Stimulated activated CD8-positive, alpha-beta memory T cell treated with anti-CD3 and anti-CD28 coated beads, Interleukin-2, amount 100 ng/mL, for 1 hour (primary cell): ENCODE data around the gene CRK.
"Not testable (repeated sequence)": the region's sequence is repeated elsewhere in the genome, so short reads cannot be mapped to it uniquely, and the experiment has no call there.

Experiments used
- DNase-seq, 2 donors: peaks; one replicate each; pipeline ENCODE4 v3.0.0-alpha.2; 2020; ENCODE audit warnings: low read depth in 2 of 2

Gene CRK

DNA sequence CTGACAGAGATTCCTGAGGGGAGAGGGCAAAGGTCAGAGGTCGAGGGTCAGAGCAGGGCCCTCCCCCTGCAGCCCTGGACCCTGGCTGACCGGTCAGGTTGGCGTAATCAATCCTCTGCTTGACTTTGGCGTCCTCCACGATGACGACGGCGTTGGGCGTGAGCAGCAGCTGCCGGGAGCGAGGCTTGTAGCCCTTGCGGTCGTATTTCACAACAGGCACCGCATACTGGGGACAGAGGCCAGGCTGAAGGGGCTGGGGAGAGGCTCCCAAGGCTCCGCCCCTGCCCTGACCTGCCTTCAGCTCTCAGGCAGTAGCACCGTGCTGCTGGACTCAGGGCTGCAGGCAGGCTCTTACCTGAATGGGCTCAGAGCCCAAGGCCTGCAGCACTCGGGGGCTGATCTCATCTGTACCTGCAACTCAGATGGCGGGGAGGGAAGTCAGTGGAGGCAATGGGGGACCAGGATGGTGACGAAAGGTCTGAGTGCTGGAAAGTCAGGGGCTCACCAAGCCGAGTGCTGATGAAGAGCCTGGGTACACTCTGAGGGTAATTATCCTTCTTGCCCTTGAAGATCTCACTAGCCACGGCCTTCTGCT lies 12.0 kb upstream of the CRK start:
- no peak for DNase-seq

DNA sequence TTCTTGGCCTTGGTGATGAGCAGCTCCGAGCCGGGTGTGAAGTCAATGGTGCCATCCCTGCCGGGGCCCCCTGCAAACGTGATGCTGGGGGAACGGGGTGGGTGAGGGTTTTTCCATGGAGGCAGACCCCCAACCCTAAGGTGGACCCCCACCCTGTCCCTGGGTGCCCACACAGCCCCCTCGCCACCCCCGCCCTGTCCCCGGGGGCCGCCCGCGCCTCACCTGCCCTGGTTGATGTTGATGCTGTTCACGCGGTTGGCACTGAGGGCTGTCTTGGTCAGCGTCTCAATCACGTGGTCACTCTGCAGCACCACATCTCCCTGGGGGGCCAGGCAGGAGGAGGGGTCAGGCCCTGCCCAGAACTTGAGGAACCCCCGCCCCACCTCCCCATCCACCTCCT lies 11.2 kb upstream of the CRK start:
- DNase-seq = no peak

DNA sequence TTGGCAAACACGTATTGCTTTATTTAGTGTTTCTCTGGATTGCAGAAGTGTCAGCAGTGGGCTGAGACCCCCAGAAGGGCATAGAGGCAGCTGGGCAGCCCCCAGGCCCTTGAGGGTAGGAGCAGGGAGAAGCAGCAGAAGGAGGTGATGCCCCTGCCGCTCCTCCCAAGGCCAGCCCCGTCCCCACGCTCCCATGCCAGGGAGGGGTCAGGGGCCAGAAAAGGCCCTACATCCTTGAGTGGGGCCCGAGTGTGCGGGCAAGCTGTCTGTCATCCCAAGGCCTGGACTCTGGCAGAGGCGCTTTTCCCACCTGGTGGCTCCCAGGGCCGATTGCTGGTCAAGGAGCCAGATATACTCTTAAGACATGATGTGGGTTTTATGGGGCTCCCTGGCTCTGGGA lies 8.2 kb upstream of the CRK start:
- DNase-seq = no peak

DNA sequence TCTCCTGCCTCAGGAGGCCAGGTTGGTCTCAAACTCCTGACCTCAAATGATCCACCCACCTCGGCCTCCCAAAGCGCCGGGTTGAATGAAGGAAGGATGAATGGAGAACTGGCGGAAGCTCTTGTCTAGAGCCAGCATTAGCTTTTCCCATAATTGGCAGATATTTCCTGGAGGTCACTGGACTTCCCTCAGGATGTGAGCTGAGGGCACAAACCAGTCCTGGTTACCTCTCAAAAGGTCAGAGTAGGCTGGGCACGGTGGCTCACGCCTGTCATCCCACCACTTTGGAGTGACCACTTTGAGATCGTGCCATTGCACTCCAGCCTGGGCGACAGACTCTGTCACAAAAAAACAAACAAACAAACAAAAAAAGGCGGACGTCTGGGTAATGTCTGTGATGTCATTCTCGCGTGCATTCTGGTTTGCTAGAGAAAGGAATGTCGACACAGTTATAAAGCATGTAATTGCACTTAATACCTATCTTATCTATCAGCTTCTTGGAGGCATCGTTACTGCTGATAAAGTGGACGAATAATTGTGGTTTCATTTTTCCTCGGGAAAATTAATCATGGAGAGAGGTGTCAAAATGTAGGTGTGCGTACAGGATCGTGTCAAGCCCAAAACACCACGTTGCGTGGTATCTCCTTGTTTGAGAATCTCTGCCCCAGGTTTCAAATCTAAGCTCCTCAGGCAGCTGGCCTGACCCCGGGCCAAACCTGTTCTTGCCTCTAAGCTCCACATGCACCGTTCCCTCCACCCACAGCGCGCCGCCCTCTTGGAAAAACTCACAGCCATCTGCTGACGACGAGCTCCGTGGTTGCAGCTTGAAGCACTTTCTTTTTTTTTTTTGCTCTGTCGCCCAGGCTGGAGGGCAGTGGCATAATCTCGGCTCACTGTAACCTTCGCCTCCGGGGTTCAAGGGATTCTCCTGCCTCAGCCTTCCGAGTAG lies 6.4 kb upstream of the CRK start:
- DNase-seq = no peak

DNA sequence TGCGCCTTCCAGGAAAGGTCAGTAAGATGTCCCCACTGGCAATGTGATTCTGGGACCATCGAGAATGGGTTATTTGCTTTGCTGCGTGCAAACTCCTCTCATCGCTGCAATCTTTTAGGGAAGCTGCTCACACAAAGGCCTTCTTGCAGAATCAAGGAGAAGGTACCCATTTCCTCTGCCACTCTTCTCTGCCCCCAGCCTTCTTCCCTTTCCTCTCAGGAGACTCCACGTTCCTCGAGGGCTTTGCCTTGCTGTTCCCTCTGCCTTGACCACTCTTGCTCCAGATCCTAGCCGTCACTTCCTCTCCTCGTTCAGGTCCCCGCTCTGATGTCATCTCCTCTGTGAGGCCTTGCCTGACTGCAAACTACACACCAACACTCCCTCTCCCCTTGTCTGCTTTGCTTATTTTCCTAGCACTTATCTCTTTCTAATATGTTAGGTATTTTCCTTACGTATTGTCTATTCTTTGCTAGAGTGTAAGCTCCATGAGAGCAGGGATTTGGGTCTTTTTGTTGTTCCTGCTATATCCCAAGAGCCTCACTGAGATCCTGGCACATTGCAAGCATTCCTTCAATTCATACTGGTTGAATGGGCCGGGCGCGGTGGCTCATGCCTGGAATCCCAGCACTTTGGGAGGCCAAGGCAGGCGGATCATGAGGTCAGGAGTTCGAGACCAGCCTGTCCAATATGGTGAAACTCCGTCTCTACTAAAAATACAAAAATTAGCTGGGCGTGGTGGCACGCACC lies 5.3 kb upstream of the CRK start:
- DNase-seq = no peak

DNA sequence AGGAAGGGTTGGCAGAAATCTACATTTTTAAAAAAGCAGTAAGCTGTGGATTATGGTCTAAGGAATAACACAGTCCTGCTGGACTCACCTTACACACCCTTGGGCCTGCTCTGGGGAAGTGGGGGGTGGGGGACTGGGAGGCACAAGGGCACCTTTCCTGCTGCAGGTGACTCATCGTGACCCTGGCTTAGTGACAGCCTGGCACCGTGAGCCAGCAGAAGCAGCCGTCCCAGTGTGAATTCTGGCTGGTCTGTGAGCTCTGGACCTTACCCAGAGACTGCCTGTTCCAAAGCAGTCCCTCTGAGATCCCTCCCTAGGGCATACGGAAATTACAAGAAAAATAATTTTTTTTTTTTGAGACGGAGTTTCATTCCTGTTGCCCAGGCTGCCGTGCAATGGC lies 4.2 kb upstream of the CRK start:
- DNase-seq = no peak

DNA sequence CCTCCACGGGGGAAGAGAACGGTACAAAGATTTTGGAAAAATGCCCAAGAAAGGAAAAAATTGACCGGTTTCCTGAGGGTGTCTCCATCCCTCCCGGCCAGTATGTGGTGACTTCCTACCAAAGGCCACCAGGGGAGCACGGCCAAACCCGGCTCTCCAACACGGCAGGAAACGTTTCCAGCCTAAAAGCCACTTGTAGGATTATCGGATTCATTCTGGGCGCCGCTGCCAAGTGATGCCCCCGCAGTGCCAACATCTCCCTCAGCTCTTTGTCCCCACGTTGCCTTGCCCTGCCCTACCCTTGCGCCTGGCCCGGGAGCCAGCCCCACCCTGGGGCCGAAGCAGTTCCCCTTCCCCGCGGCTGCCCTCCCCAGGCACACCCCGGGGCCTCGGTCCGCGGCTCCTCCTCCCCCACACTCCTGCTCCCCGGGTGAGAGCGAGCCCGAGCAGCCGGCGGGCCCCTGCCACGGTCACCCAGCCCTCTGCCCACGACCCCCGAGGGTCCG lies 688 bp downstream of the CRK start:
- DNase-seq = no peak

DNA sequence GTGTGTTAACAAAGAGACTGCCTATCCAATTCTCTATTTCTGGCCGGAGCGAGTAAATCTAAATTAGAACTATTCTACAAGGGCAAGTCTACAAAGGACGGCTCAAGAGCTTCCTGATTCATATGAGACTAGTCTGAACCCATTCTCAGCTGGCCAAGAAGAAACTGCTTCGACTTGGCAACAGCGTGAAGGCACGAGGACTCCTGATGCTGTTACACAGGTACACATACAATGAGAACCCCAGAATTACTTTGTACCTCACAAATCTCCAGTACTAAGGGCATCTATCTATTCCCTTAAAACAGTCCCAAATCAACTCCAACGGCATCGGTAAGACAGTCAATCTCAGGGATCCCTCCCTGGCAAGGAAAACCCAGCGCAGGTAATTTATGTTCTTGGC lies 1.5 kb downstream of the CRK start:
- DNase-seq = no peak

DNA sequence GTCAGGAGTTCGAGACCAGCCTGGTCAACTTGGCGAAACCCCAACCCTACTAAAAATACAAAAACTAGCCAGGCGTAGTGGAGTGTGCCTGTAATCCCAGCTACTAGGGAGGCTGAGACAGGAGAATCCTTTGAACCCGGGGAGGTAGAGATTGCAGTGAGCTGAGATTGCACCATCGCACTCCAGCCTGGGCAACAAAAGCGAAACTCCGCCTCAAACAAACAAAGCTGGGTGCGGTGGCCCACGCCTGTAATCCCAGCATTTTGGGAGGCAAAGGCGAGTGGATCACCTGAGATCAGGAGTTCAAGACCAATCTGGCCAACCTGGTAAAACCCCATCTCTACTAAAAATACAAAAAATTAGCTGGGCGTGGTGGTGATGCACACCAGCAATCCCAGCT lies 2.3 kb downstream of the CRK start:
- DNase-seq = not testable (repeated sequence)

DNA sequence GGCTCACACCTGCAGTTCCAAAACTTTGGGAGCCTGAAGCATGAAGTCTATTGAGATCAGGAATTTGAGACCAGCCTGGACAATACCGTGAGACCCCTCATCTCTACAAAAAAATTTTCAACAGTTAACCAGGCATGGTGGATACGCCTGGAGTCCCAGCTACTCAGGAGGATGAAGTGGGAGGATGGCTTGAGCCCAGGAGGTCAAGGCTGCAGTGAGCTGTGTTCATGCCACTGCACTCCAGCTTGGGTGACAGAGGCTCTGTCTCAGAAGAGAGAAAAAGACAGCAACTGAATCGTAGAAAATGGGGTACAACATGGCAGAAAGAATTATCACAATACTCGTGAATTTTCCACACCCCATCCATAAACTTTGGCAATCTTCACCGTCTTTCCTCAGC lies 3.2 kb downstream of the CRK start:
- DNase-seq = no peak

DNA sequence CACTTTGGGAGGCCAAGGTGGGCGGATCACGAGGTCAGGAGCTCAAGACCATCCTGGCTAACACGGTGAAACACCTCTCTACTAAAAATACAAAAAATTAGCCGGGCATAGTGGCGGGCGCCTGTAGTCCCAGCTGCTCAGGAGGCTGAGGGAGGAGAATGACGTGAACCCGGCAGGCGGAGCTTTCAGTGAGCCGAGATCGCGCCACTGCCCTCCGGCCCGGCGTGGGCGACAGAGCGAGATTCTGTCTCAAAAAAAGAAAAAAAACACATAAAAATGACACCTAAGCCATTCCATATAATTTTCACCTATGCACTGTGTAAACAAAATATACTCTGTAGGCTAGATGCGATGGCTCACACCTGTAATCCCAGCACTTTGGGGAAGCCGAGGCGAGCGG lies 5.8 kb downstream of the CRK start:
- DNase-seq = not testable (repeated sequence)

DNA sequence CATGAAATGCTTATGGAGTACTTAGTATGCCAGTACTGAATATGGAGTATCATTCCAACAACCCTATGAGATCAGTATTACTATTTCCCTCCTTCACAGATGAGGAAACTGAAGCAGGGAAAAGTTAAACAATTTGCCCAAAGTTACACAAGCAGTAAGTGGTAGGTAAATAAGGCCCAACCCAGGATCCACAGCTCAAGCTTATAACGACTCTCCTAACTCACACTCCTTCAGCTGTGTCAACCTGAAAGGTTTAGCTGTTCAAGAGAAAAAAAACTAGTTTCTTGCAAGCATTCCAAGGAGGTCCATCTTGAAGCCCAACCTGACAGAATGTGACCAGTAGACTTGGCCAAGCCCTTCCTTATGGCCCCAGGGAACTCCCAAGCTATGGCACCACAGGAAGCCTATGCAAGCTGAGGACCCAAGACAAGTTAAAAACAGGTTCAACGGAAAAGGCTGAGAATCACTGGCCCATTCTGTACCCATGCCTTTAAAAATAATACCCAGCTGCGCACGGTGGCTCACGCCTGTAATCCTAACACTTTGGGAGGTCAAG lies 6.5 kb downstream of the CRK start:
- no peak for DNase-seq

DNA sequence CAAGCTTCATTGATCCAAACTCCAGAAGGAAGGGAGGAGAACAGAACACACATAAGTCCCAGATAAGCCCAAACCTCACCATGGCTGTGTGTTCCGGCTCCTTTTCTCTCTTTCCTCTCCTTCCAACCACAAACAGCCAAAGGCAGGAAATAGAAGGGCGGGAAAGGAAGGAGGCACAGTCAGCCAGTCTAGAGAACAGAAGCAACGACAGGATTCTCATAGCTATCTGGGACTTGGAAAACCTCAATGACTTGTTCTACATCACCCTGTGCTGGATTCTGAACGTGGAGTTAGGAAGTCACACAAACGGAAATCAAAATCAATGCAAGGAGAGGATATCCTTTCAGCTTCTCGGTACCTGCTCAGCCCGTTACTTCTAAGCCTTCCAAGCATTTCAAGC lies 9.0 kb downstream of the CRK start:
- no peak for DNase-seq

DNA sequence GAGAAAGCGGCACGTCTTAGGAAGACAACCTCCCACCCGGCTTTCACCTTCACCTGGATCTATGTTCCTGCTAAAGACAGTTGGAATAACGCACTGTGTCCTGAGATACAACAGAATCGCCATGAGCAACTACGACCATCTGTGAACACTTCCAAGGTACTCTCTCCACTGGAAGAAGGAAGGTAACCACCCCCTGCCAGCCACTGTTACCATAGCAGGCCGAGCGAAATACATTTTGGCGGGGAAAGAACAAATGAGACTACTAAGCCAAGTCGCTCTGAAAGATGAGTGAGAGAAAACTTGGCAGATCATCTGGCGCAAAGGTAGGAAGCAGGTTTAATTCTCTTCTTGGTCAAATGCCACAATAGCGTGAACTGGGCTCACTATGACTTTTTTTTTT lies 9.8 kb downstream of the CRK start:
- DNase-seq = no peak

DNA sequence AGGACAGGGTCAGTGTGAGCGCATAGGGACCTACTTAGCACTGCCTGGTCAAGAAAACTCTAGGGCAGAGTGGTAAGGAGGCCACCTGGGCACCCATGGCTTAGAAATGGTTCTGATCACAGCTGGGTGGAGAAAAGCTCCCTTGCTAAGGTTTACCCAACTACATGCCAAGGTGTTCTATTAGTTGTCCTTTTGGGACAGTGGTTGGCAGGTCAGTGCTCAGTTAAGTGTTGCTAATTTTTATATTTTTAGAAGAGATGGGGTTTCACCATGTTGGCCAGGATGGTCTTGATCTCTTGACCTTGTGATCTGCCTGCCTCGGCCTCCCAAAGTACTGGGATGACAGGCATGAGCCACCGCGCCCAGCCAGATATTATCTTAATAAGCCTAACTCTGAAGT lies 10.3 kb downstream of the CRK start:
- DNase-seq = not testable (repeated sequence)

DNA sequence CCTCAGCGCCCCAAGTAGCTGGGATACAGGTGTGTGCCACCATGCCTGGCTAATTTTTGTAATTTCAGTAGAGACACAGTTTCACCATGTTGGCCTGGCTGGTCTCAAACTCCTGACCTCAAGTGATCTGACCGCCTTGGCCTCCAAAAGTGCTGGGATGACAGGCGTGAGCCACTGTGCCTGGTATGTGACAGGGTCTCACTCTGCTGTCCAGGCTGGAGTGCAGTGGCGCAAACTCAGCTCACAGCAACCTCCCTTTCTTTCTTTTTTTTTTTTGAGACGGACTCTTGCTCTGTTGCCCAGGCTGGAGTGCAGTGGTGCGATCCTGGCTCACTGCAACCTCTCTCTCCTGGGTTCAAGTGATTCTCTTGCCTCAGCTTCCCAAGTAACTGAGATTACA lies 13.3 kb downstream of the CRK start:
- DNase-seq = not testable (repeated sequence)

DNA sequence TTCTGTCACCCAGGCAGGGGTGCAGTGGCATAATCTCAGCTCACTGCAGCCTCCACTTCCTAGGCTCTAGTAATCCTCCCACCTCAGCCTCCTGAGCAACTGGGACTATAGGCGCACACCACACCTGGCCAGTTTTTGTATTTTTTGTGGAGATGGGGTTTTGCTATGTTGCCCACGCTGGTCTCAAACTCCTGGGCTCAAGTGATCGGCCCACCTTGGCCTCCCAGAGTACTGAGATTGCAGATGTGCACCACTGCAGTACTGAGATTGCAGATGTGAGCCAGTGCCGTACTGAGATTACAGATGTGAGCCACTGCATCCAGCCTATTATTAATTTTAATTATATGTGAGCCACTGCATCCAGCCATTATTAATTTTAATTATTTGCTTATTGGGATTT lies 13.8 kb downstream of the CRK start:
- DNase-seq = no peak

DNA sequence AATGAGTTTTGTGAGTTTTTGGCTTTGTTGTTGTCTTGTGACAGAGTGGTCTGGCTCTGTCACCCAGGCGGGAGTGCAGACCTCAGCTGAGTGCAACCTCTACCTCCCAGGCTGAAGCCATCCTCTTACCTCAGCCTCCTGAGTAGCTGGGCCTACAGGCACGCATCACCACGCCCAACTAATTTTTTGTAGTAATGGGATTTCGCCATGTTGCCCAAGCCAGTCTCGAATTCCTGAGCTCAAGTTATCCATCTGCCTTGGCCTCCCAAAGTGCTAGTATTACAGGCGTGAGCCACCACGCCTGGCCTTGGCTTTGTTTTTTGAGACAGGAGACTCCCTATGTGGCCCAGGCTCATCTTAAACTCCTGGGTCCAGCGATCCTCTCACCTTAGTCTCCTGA lies 15.1 kb downstream of the CRK start:
- DNase-seq = no peak

DNA sequence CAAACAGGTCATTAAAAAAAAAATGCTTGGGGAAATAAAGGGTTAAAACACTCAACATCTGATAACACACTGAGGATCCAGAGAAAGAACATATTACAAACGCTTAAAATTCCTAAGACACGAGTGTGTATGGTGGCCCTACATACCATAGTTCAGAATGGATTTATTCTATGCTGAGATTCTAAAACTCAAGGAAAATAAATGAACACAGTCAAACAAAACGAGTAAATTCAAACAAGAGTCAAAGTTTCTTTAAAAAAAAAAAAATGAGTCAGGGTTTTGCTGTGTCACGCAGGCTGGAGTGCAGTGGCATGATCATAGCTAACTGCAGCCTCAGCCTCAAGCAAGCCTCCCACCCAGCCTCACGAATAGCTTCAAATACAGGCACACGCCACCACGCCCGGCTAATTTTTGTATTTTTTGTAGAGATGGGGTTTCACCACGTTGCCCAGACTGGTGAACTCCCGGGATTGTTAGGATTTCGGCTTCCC lies 17.4 kb downstream of the CRK start:
- no peak for DNase-seq

DNA sequence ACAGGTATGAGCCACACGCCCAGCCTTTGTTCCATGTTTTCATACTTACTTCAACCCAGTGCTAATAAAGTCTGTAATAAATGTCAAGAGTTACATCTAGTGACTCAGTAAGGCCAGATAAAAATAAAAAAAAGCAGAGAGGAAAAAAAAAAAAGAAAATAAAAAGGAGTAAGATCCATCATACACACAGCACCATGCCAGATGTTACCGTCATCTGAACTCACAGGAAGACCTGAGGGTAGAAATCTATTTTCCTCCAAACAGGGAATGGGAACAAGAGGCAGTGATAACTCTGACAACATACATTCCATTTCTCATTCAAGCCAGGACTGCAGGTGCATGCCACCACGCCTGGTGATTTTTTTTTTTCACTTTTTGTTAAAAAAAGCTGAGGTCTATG lies 20.7 kb downstream of the CRK start:
- no peak for DNase-seq

DNA sequence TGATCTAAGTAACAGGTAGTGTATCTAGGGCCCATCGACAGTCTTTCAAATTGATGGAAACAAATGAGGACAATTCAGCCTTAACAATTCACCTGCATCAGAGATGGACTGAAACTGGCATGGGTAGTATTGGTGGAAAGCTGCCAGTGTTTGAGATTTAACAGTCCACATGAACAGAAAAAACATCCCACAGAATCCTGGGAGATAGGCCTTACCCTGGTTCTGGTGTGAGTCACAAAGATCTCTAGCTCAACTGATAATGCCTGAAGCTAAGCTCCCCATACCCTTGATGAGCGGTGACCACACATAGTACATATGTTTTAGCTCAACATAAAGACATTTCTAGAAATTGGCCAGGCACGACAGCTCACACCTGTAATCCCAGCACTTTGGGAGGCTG lies 21.9 kb downstream of the CRK start:
- no peak for DNase-seq

DNA sequence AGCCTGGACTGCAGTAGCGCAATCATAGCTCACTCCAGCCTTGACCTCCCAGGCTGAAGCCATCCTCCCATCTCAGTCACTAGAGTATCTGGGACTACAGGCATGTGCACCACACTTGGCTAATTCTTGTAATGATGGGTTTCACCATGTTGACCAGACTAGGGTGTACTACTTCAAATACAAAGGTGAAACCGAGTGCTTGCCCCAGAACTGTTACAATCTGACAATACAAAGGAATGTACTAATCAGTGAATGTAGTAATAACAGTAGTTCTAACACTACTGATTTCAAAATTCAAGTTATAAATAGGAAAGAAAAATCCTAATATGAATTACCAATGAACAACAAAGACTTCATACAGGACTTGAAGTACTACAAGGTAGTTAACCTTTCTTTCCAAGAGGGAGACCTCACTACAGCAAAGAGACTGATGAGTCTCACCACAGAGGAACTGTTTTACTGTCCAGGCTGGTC lies 24.4 kb downstream of the CRK start:
- no peak for DNase-seq
